SJCRH30 (cell line): ENCODE measurements around the gene TEX51. TPM values are rescaled to one million over a fixed set of nuclear protein-coding genes. Genes with fewer than 3 reads are reported as not detected.

Experiments
- DNase-seq, 2 experiments: peaks; one replicate each; pipeline ENCODE4 v3.0.0-alpha.2; 2015 to 2020
- H3K27ac ChIP-seq: fragments of 250-450 bp; sonication (Bioruptor Pico); 2 replicates; pipeline ENCODE4 v1.5.1; 2020; ENCODE audit warnings: mild to moderate bottlenecking, moderate library complexity
- H3K27me3 ChIP-seq: fragments of 250-450 bp; sonication (Bioruptor Pico); 2 replicates; pipeline ENCODE4 v1.5.1; 2020; ENCODE audit warnings: mild to moderate bottlenecking, moderate library complexity
- H3K36me3 ChIP-seq: fragments of 250-450 bp; sonication (Bioruptor Pico); 2 replicates; pipeline ENCODE4 v1.5.1; 2020; ENCODE audit warnings: mild to moderate bottlenecking, moderate library complexity
- H3K4me1 ChIP-seq: fragments of 250-450 bp; sonication (Bioruptor Pico); 2 replicates; pipeline ENCODE4 v1.5.1; 2020; ENCODE audit warnings: mild to moderate bottlenecking, moderate library complexity
- H3K4me3 ChIP-seq: fragments of 250-450 bp; sonication (Bioruptor Pico); 2 replicates; pipeline ENCODE4 v1.5.1; 2020; ENCODE audit warnings: mild to moderate bottlenecking, moderate library complexity
- H3K9me3 ChIP-seq: fragments of 250-450 bp; sonication (Bioruptor Pico); replicated peaks from 2 replicates; pipeline ENCODE4 v1.5.1; 2020; ENCODE audit warnings: mild to moderate bottlenecking, moderate library complexity
- total RNA-seq: library from RNA; depleted of rRNA; stranded (reverse); fragments of >200 nt; shearing (Covaris generic); gene quantifications from 2 replicates; pipeline ENCODE4 v1.2.3, GENCODE V29; 2014

TEX51 gene
- total RNA-seq, 1 experiment from 2014 or later = not detected

DNA sequence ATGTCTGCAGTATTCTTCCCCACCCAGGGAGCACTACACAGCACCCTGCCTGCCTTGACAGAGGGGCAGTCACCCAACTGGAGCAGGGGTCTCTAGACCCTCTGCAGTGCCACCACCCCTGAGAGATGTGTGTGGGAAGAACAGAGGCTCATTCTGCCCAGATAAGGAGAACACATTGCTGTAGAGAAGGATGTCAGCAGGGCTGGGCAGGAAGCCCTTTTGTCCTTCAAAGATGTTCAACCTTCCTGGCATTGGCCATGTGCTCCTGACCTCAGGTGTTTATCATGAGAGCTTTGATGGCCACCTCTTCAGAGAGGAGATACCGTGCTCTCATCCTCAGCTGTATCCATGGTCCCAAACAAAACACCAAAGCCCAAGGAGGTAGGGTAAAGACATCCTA is 4.6 kb upstream of the TEX51 start:
- no peak overlapping the region for H3K4me3 ChIP-seq
- no peak overlapping the region for H3K27ac ChIP-seq
- no peaks in the 10 kb centered on the region for H3K9me3 ChIP-seq
- no peaks in the 10 kb centered on the region for H3K4me1 ChIP-seq
- H3K27me3 ChIP-seq = no peaks in the 10 kb centered on the region
- no peak for DNase-seq
- no peaks in the 10 kb centered on the region for H3K36me3 ChIP-seq

DNA sequence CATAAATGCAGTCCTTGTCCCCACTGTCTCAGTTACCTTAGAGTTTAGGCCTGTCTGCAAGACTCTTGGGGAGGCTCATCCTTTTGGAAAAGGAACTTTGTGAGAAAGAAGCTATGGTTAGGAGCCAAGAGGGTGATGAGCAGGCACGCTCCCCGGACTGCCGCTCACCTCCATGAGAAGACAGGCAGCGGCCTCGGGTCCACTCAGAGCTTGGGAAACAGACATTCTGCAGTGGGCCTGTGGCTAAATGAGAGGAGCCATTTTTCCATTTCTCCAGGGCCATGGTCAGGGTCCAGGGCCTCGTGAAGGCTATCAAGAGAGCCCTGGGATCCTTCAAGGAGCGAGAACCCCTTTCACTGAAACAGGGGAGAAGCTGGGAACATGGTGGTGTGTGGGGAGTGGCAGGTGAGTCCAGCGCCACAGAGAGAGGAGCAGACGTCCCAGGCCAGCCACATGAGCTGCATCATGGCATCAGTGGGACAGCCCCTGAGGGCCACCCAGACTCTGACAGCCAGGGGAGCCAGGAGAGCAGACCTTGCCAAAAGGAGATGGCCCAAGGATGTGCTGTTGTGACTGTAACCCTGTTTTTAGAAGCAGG is 4.0 kb upstream of the TEX51 start:
- no peak overlapping the region for H3K27ac ChIP-seq
- no peaks in the 10 kb centered on the region for H3K9me3 ChIP-seq
- H3K36me3 ChIP-seq = no peaks in the 10 kb centered on the region
- no peaks in the 10 kb centered on the region for H3K4me1 ChIP-seq
- H3K4me3 ChIP-seq = no peak overlapping the region
- DNase-seq = no peak
- H3K27me3 ChIP-seq = no peaks in the 10 kb centered on the region

DNA sequence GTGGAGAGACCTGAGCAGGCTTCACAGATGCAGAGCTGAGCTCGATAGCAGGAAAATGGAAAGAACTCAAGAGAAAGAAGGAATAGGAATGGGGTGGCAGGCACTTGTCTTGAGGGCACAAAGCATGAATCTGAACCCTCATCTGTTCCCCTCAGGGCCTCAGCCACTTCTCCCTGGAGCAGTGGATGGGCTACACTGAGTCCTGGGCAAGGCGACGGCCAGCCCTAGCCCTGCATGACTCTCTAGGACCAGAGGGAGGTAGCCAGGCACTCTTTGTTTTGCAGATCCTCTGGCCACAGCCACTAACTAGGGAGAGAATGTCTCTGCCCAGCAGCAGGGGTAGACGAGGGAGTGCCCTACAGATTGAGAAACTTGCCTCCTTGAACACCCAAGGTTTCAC is 3.4 kb upstream of the TEX51 start:
- DNase-seq = no peak
- H3K9me3 ChIP-seq = no peaks in the 10 kb centered on the region
- H3K4me1 ChIP-seq = no peaks in the 10 kb centered on the region
- H3K27me3 ChIP-seq = no peaks in the 10 kb centered on the region
- no peaks in the 10 kb centered on the region for H3K36me3 ChIP-seq
- H3K4me3 ChIP-seq = no peak overlapping the region
- no peak overlapping the region for H3K27ac ChIP-seq

DNA sequence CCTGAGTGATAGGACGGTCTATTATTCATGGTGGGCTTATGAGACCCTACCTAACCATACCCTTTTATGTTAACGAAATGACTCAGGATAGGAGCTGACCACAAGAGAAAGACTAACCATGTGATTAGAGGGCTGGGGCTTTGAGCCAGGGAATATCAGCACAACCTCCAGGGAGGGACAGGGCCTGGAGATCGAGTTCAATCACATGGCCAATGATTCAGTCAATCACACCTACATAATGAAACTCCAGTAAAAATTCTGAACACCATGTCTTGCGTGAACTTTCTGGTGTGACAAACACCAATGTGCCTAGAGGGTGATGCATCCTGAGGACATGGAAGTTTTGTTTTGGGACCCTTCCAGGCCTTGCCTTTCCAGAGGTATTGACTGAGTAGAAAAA is 2.2 kb upstream of the TEX51 start:
- no peak overlapping the region for H3K27ac ChIP-seq
- H3K9me3 ChIP-seq = no peaks in the 10 kb centered on the region
- no peaks in the 10 kb centered on the region for H3K27me3 ChIP-seq
- no peaks in the 10 kb centered on the region for H3K36me3 ChIP-seq
- no peak overlapping the region for H3K4me3 ChIP-seq
- DNase-seq = no peak
- no peaks in the 10 kb centered on the region for H3K4me1 ChIP-seq

DNA sequence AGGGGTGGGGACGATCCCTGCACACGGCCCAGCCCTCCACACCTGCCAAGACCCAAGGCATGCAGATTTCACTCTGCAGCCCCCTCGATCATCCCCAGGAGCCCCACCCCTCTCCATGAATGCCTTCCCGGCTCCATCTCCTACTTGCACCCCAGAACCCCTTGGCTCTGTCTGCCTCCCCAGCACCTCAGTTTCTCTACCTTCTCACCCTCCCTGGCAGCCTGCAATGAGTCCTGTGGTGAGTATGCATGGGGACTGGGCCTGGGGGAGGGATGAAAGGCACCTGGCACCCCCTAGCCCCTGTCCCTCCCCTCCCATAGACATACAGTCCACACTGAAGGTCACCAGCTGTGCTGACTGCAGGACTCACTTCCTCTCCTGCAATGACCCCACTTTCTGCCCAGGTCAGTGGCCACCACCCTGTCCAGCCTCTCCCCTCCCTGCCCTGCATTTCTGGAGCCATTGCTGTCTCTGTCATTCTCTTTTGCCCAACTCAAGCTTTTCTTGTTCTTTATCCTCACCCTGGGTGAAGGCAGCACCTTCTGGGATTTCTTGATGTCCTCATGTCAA is 1.0 kb downstream of the TEX51 start:
- H3K27me3 ChIP-seq = no peaks in the 10 kb centered on the region
- no peaks in the 10 kb centered on the region for H3K36me3 ChIP-seq
- no peak for DNase-seq
- H3K4me3 ChIP-seq = no peak overlapping the region
- H3K4me1 ChIP-seq = no peaks in the 10 kb centered on the region
- H3K9me3 ChIP-seq = no peaks in the 10 kb centered on the region
- no peak overlapping the region for H3K27ac ChIP-seq

DNA sequence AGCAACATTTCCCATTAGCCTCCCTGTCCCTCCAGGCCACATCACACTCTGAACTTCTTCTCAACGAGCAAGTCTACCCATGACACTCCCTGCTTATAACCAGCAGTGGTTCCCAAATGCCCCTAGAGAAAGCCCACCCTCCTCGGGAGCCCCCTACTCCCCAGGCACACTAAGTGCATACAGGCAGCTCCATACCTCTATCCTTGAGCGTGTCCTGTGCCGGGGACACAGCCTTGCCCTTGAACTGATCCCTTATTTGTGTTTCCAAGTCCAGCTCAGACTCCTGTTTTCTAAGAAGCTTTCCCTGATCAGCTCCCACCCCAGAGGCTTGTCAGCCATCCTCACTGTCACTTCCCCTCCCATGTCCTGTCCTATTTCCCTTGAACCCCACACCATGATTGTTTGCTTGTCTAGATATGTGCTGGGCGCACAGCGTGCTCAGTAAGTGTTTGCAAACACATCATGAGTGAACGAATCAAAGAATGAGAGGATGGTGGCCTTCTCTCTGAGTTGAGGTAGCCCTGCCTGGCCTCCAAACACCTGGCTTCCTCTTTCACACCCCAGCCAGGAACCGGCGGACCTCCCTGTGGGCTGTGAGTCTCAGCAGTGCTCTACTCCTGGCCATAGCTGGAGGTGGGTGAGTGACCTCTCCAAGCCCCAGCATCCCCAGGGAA is 2.1 kb downstream of the TEX51 start:
- H3K27me3 ChIP-seq = no peaks in the 10 kb centered on the region
- H3K36me3 ChIP-seq = no peaks in the 10 kb centered on the region

DNA sequence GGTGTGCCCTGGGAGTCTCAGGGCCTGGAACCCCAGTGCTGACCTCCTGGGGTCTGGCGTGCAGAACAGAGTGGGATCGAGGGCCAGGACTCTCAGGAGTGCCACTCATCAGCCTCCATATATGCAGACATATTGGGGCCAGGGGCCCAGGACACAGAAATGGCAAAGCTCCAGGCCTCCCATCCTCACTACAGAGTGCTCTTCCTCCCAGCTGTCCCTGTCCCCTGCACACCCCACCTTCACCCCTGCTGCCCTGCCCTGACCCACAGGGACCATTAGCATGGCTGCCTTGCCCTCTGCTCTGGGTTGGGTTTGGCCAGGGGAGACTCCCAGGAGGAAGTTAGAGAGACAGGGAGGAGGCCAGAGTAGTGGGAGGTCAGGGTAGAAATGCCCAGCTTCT is 2.8 kb downstream of the TEX51 start:
- DNase-seq = no peak
- Histone ChIP-seq H3K27ac (no peak overlapping the region), H3K36me3 (no peaks in the 10 kb centered on the region), H3K4me1 (no peaks in the 10 kb centered on the region), H3K9me3 (no peaks in the 10 kb centered on the region), H3K4me3 (no peak overlapping the region), H3K27me3 (0 out of 2 replicates have a peak, but pooled peaks cover 3% of the 10 kb centered on the region)

More for the DNA sequence above, 2.1 kb downstream of the TEX51 start:
- no peak for DNase-seq
- Histone ChIP-seq H3K4me1 (no peaks in the 10 kb centered on the region), H3K9me3 (no peaks in the 10 kb centered on the region), H3K27ac (no peak overlapping the region), H3K4me3 (no peak overlapping the region)

DNA sequence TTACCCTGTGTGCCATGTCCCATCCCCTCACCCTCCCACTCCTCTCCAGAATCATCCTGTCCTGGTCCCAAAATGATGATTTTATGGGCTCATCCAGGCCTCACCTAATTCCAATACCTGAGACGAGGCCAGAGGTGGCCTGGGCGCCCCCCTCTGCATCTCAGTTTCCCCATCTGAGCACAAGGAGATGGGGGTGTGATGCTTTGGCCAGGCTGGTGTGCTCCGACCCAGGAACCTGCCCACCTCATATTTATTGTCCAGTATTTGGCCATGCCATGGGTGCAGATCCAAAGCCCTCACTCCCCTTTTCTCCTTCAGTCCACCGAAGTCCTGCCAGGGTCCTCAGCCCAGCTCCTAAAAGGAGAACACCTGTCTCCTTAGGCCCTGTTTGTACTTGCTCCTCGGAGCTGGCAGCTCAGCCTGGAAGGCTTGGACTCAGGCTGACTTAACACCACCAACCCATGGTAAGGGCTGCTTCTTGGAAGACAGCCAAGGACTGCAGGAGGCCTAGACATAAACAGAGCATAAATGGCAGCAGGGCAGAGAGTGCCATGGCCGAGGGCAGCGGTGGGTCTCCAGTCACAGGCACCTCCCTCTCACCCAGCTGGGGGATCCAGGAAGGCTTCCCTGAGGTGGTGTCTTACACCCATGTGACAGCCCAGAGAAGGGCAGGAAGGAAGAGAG is 3.6 kb downstream of the TEX51 start:
- Histone ChIP-seq H3K27me3 (0 out of 2 replicates have a peak, but pooled peaks cover 3% of the 10 kb centered on the region), H3K4me1 (no peaks in the 10 kb centered on the region), H3K36me3 (no peaks in the 10 kb centered on the region), H3K27ac (no peak overlapping the region), H3K4me3 (no peak overlapping the region), H3K9me3 (no peaks in the 10 kb centered on the region)
- peak in 1 of 2 experiments; percentile 13 for DNase-seq

DNA sequence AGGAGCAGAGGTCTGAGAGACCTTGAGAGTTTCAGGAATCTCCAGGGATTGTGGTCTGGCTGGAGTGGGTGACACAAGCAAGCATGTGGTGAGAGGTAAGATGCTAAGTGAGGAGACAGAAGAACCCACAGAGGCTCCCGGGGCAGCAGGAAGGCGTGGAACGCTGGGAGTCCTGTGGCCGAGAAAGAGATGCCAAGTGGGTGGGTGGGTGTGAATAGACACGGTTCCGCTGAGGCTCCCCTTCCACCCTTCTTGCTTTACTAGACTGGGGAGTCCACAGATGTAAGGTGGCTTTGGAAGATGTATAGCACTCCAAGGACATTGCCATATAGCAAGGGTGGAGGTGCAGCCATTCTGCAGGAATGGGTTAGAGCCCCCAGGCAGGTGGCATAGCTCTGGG is 4.2 kb downstream of the TEX51 start:
- Histone ChIP-seq H3K27ac (no peak overlapping the region), H3K9me3 (no peaks in the 10 kb centered on the region), H3K4me1 (no peaks in the 10 kb centered on the region), H3K36me3 (no peaks in the 10 kb centered on the region), H3K4me3 (no peak overlapping the region), H3K27me3 (0 out of 2 replicates have a peak, but pooled peaks cover 3% of the 10 kb centered on the region)
- DNase-seq = no peak

DNA sequence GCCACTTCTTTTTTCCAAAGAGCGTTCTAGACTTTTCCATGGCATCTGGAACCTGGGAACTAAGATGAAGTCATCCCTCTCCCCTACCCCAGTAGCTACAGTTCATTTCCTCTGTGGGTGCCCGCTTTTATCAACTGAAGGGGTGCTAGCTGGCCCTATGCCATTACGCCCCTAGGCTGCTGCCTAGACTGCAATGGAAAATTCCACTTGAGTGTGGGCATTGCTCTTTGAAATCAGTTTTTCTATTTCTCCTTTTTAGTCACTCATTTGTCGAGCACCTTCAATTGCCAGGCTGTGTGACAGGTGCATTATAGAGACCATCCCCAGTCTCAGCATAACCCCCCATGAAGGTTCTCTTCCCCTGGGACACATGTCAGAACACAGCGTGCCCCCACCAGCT is 7.3 kb downstream of the TEX51 start:
- no peaks in the 10 kb centered on the region for H3K36me3 ChIP-seq
- no peaks in the 10 kb centered on the region for H3K4me1 ChIP-seq
- DNase-seq = no peak
- no peak overlapping the region for H3K4me3 ChIP-seq
- H3K9me3 ChIP-seq = no peaks in the 10 kb centered on the region
- H3K27me3 ChIP-seq = 0 out of 2 replicates have a peak, but pooled peaks cover 3% of the 10 kb centered on the region
- H3K27ac ChIP-seq = no peak overlapping the region

DNA sequence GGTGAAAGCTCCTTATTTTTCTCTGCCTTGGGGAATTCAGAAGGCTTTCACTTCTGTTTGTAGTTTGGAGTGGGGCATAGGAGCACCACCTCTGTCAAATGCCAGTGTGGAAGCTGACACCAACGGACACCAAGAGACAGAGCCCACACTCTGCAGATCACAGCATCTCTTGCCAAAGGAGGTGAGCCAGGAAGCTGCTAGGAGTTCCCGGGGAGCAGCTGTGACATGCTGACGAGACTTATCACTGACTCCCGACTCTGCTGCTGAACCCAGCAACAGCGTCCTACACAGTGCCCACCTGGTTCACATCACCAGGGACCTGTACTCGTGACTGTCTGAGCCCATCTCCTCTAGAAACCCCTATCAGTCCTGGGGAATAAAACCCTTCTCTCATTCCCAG is 8.1 kb downstream of the TEX51 start:
- no peak for DNase-seq
- 0 out of 2 replicates have a peak, but pooled peaks cover 3% of the 10 kb centered on the region for H3K27me3 ChIP-seq
- no peaks in the 10 kb centered on the region for H3K9me3 ChIP-seq
- H3K36me3 ChIP-seq = no peaks in the 10 kb centered on the region
- H3K4me1 ChIP-seq = no peaks in the 10 kb centered on the region
- H3K27ac ChIP-seq = no peak overlapping the region
- no peak overlapping the region for H3K4me3 ChIP-seq

DNA sequence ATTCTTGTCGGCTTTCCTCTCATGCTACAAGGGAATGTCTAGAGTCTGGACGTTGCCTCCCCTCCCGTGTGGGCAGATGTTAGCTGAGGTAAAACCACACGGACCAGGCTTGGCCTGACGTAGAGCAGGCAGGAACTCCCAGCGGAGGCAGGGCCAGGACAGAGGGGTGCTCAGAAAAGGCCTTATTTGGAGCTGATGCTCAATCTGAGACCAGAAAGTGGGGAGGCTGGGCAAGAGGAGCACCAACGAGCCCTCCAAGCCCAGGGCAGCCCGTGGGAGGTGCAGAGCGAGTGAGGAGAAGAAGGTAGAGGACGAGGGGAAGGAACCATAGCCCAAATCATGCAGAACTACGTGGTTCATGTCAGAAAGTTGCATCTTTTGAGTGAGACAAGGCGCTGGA is 9.0 kb downstream of the TEX51 start:
- no peaks in the 10 kb centered on the region for H3K36me3 ChIP-seq
- no peaks in the 10 kb centered on the region for H3K9me3 ChIP-seq
- no peak overlapping the region for H3K27ac ChIP-seq
- no peaks in the 10 kb centered on the region for H3K4me1 ChIP-seq
- DNase-seq = no peak
- no peak overlapping the region for H3K4me3 ChIP-seq
- H3K27me3 ChIP-seq = 0 out of 2 replicates have a peak, but pooled peaks cover 3% of the 10 kb centered on the region

DNA sequence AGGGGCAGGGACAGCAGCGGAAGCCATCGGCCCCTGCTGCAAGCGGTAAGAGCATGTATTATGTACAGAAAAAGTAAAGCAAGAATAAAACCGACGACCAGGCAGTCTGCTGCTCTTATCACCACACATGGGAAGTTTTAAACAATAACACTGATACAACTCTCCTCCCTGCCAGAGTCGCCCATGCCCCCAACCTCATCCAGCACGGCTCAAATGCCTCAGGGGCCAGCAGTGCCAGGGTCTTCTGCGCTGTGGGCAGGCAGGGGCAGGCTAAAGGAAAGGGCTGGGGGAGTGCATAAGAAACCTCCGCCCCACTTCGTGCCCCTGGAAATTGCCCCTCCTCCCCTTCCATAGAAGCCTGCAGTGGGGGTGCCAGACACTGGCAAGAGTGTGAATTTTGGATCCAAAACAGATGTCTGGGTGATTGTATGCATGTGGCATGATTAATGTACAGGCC is 10.1 kb downstream of the TEX51 start:
- H3K27me3 ChIP-seq = 0 out of 2 replicates have a peak, but pooled peaks cover 3% of the 10 kb centered on the region
- DNase-seq = no peak
- H3K4me3 ChIP-seq = no peak overlapping the region
- no peaks in the 10 kb centered on the region for H3K4me1 ChIP-seq
- H3K9me3 ChIP-seq = no peaks in the 10 kb centered on the region
- no peak overlapping the region for H3K27ac ChIP-seq
- H3K36me3 ChIP-seq = no peaks in the 10 kb centered on the region

DNA sequence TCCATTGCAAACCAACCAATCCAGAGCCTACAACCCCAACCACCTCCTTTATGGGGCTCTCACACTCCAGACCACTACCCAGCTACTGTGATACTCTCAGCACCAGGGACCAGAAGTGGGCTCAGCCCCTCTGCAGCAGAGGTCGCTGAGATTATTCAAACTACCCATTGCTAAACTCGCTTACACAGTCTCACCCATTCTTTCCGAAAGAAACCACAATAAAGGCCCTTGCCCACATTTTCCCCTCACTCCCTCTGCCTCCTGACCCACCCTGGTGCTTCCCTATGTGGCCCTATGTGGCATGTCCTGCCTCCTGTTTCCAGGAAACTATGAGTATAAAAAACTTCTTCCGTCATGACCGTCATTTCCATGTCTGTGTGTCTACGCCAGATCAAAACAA is 10.7 kb downstream of the TEX51 start:
- H3K27me3 ChIP-seq = 0 out of 2 replicates have a peak, but pooled peaks cover 3% of the 10 kb centered on the region
- DNase-seq = no peak
- no peak overlapping the region for H3K4me3 ChIP-seq
- no peak overlapping the region for H3K27ac ChIP-seq
- no peaks in the 10 kb centered on the region for H3K9me3 ChIP-seq
- H3K36me3 ChIP-seq = no peaks in the 10 kb centered on the region
- no peaks in the 10 kb centered on the region for H3K4me1 ChIP-seq

DNA sequence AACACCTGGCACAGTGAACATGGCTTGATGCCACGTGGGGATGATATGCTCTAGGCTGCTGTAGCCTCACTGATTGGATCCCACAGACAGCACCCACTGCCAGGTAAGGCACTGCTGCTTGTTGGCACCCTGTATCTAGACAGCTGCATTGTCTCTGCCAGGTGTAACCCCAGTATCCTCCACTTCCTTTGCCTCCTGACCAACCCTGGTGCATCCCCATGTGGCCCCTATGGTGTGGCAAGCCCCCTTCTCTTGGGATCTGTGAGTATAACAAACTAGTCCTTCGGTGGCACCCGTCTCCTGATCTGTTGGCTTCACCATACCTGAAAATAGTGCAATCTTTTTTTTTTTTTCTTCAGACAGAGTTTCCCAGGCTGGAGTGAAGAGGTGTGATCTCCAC is 11.1 kb downstream of the TEX51 start:
- H3K9me3 ChIP-seq = no peaks in the 10 kb centered on the region
- no peaks in the 10 kb centered on the region for H3K4me1 ChIP-seq
- H3K27ac ChIP-seq = no peak overlapping the region
- H3K27me3 ChIP-seq = 0 out of 2 replicates have a peak, but pooled peaks cover 3% of the 10 kb centered on the region
- H3K36me3 ChIP-seq = no peaks in the 10 kb centered on the region
- DNase-seq = no peak
- H3K4me3 ChIP-seq = no peak overlapping the region
